PC-3 (cell line): ENCODE measurements around the gene EBP. TPM values are rescaled to one million over a fixed set of nuclear protein-coding genes. Genes with fewer than 3 reads are reported as not detected.

Experiments used
- ATAC-seq: fragments of 200-7000 bp; cut with Tn5 transposase; 2 replicates; pipeline ENCODE4 v1.9.1; 2020; ENCODE audit warnings: mild to moderate bottlenecking, moderate library complexity
- BruUV-seq: library from RNA; stranded (reverse); fragments of 400-500 nt; replicated peaks from 2 replicates; lab custom pipeline; 2021; lab: Mats Ljungman, UMichigan
- CTCF ChIA-PET: fragments of 300-600 bp; sonication (Branson Sonifier 250); formaldehyde crosslinking; loops from one replicate; lab custom pipeline; 2022; ENCODE audit warnings: antibody characterized with exemption; lab: Charles Lee
- POLR2A ChIA-PET: fragments of 300-600 bp; sonication (Branson Sonifier 250); formaldehyde crosslinking; loops from one replicate; lab custom pipeline; 2022; ENCODE audit warnings: antibody characterized with exemption; ENCODE audit not compliant: unreplicated experiment; lab: Charles Lee
- DNase-seq: peaks from one replicate; pipeline ENCODE4 v3.0.0-alpha.2; 2015
- H2AFZ ChIP-seq: fragments of 300-600 bp; sonication (generic); 2 replicates; pipeline ENCODE4 v1.6.0; 2016; ENCODE audit warnings: antibody characterized with exemption, low read length
- H3F3A ChIP-seq: fragments of 300-600 bp; sonication (generic); one replicate; pipeline ENCODE4 v1.6.0; 2017; ENCODE audit warnings: antibody characterized with exemption, low read length, control low read depth, mild to moderate bottlenecking; ENCODE audit not compliant: unreplicated experiment
- H3K27ac ChIP-seq: fragments of 300-600 bp; sonication (generic); 2 replicates; pipeline ENCODE4 v1.5.1; 2016; ENCODE audit warnings: mild to moderate bottlenecking, low read length
- H3K27me3 ChIP-seq: fragments of 300-600 bp; sonication (generic); 2 replicates; pipeline ENCODE4 v1.6.1; 2016; ENCODE audit warnings: low read length, mixed read lengths
- H3K36me3 ChIP-seq: fragments of 300-600 bp; sonication (generic); 2 replicates; pipeline ENCODE4 v1.6.1; 2016; ENCODE audit warnings: low read depth, mixed run types, low read length, mixed read lengths
- H3K4me1 ChIP-seq: fragments of 300-600 bp; sonication (generic); 2 replicates; pipeline ENCODE4 v1.5.1; 2016; ENCODE audit warnings: low read length; ENCODE audit not compliant: insufficient read depth
- H3K4me2 ChIP-seq: fragments of 300-600 bp; sonication (generic); 2 replicates; pipeline ENCODE4 v1.6.0; 2016; ENCODE audit warnings: low read length
- H3K4me3 ChIP-seq: fragments of 300-600 bp; sonication (generic); 2 replicates; pipeline ENCODE4 v1.5.1; 2016; ENCODE audit warnings: mild to moderate bottlenecking, low read length, mixed read lengths
- H3K79me2 ChIP-seq: fragments of 300-600 bp; sonication (generic); 2 replicates; pipeline ENCODE4 v1.6.1; 2017; ENCODE audit warnings: low read length, mixed read lengths
- H3K9ac ChIP-seq: fragments of 300-600 bp; sonication (generic); 2 replicates; pipeline ENCODE4 v1.6.0; 2016; ENCODE audit warnings: mild to moderate bottlenecking, low read length
- H3K9me2 ChIP-seq: fragments of 300-600 bp; sonication (generic); replicated peaks from 2 replicates; pipeline ENCODE4 v1.6.1; 2016; ENCODE audit warnings: mixed run types, low read length, mixed read lengths
- H3K9me3 ChIP-seq: fragments of 300-600 bp; sonication (generic); 2 replicates; pipeline ENCODE4 v1.6.1; 2016; ENCODE audit warnings: low read length, mixed read lengths
- H4K20me1 ChIP-seq: fragments of 300-600 bp; sonication (generic); 2 replicates; pipeline ENCODE4 v1.6.1; 2016; ENCODE audit warnings: low read length, mixed read lengths
- EZH2 ChIP-seq: fragments of 300-600 bp; sonication (generic); IDR thresholded peaks from one replicate; pipeline ENCODE4 v1.6.1; 2017; ENCODE audit warnings: antibody characterized with exemption, mild to moderate bottlenecking, low read length; ENCODE audit not compliant: unreplicated experiment
- EZH2phosphoT487 ChIP-seq: fragments of 300-600 bp; sonication (generic); IDR thresholded peaks from 2 replicates; pipeline ENCODE4 v1.6.1; 2018; ENCODE audit warnings: mild to moderate bottlenecking, antibody characterized with exemption, low read length, borderline replicate concordance
- intact Hi-C: fragments of 100-400 bp; cut with micrococcal nuclease; formaldehyde crosslinking; loops from 2 replicates; pipeline ENCODE4 v1.9.0; 2023
- total RNA-seq: library from RNA; depleted of rRNA; stranded (reverse); fragments of >200 nt; gene quantifications from 2 replicates; pipeline ENCODE4 v1.2.3, GENCODE V29; 2014
- TF ChIP-seq, protein P1 (sequence below): fragments of 300-600 bp; sonication (generic); conservative IDR thresholded peaks from 2 replicates; pipeline ENCODE4 v1.5.1; 2017; ENCODE audit warnings: antibody characterized with exemption, low read depth, mild to moderate bottlenecking, low read length

EBP gene
- total RNA-seq, 1 experiment from 2014 or later = 307 TPM

DNA sequence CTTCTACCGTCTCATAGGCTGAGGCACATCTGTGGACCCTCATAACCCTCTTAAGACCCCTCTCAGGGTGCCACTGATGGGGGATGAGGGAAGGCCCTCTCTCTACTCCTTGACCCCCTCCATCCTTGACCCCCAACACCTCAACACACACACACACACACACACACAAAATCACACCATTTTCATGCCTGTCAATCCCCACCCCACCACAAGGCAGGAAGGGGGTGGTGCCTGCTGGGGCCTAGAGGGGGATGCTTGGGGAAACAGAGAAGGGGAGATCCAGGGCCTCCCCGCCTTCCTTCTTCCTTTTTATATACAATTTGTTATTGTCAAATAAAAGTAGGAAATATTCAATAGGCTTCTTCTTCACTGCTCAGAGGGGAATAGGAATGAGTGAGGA is 1.2 kb upstream of the EBP start:
- intact Hi-C loops = no loop called here
- DNase-seq (no peak), ATAC-seq (no peak)
- Histone ChIP-seq H3K36me3 (peaks cover 12% of the 10 kb centered on the region), H3K27me3 (no peaks in the 10 kb centered on the region), H3K9me3 (no peaks in the 10 kb centered on the region), H3K9me2 (no peaks in the 10 kb centered on the region), H3K4me3 (no peak overlapping the region), H3K79me2 (peaks cover 31% of the 10 kb centered on the region), H3F3A (no peaks in the 10 kb centered on the region), H3K9ac (no peak overlapping the region), H2AFZ (no peak overlapping the region), H3K4me2 (no peak overlapping the region), H3K4me1 (peaks cover 6% of the 10 kb centered on the region), H4K20me1 (no peaks in the 10 kb centered on the region), H3K27ac (no peak overlapping the region)
- CTCF ChIA-PET = no interaction called here
- TF ChIP-seq EZH2 (no peak), EZH2phosphoT487 (no peak)
- TF ChIP-seq, protein P1, sequence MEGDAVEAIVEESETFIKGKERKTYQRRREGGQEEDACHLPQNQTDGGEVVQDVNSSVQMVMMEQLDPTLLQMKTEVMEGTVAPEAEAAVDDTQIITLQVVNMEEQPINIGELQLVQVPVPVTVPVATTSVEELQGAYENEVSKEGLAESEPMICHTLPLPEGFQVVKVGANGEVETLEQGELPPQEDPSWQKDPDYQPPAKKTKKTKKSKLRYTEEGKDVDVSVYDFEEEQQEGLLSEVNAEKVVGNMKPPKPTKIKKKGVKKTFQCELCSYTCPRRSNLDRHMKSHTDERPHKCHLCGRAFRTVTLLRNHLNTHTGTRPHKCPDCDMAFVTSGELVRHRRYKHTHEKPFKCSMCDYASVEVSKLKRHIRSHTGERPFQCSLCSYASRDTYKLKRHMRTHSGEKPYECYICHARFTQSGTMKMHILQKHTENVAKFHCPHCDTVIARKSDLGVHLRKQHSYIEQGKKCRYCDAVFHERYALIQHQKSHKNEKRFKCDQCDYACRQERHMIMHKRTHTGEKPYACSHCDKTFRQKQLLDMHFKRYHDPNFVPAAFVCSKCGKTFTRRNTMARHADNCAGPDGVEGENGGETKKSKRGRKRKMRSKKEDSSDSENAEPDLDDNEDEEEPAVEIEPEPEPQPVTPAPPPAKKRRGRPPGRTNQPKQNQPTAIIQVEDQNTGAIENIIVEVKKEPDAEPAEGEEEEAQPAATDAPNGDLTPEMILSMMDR = no peak
- no TSS peak for BruUV-seq
- POLR2A ChIA-PET = no interaction called here

DNA sequence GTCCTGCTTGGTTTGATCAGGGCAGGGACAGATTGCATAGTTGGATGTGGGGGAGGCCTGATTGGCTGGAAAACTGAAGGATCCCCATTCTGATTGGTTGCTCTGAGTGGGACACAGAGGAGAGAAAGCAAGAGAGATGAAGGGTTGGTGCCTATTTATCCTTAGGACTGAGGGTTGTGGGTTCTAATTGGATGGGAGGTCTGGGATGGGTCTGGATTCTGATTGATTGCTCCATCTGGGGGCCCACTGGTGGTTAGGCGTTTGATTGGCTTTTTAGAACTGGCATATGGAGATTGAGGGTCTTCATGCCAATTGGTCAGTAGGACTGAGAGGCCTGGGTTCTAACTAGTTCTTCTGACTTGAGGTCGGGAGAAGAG is 644 bp upstream of the EBP start:
- H3K4me3 ChIP-seq = peak overlapping the region; percentile 94
- no peak for DNase-seq
- H2AFZ ChIP-seq = peak overlapping the region; percentile 64
- H3K79me2 ChIP-seq = peaks cover 31% of the 10 kb centered on the region
- no peaks in the 10 kb centered on the region for H4K20me1 ChIP-seq
- H3K4me1 ChIP-seq = peaks cover 6% of the 10 kb centered on the region
- ChIA-PET POLR2A (no interaction called here), CTCF (no interaction called here)
- peaks cover 12% of the 10 kb centered on the region for H3K36me3 ChIP-seq
- TF ChIP-seq EZH2phosphoT487 (no peak), EZH2 (no peak)
- TF ChIP-seq, protein P1 = no peak
- no peak for ATAC-seq
- H3K9me3 ChIP-seq = no peaks in the 10 kb centered on the region
- TSS peak; percentile 79 for BruUV-seq
- no peaks in the 10 kb centered on the region for H3F3A ChIP-seq
- intact Hi-C loops = no loop called here
- H3K9me2 ChIP-seq = no peaks in the 10 kb centered on the region
- no peak overlapping the region; the same call in 1 of the 2 replicates for H3K27ac ChIP-seq
- peak overlapping the region; percentile 87; the same call in 1 of the 2 replicates for H3K9ac ChIP-seq
- peak overlapping the region; percentile 97 for H3K4me2 ChIP-seq
- no peaks in the 10 kb centered on the region for H3K27me3 ChIP-seq

DNA sequence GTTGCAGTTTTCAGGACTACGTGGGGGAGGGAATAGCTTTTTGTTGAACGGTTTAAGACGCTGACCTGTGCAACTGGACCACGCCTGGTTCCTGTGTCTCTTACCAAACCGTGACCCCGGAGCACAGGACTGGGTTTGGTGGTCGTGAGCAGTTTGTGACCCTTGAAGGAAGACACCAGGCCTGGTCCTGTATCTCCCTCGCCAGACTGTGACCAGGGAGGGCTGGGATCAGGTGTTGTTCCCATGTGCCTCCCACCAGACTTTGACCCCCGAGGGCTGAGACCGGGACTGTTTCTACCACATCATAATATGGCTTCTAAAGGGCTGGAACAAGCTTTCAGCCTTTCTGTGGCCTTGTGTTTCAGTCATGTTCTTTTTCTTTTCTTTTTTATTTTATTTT is 683 bp downstream of the EBP start:
- Histone ChIP-seq H3F3A (no peaks in the 10 kb centered on the region), H4K20me1 (no peaks in the 10 kb centered on the region), H3K9me3 (no peaks in the 10 kb centered on the region), H2AFZ (peak overlapping the region; percentile 64; the same call in 1 of the 2 replicates), H3K9me2 (no peaks in the 10 kb centered on the region), H3K27ac (peak overlapping the region; percentile 48), H3K4me1 (peaks cover 6% of the 10 kb centered on the region), H3K36me3 (peaks cover 26% of the 10 kb centered on the region), H3K27me3 (no peaks in the 10 kb centered on the region), H3K4me3 (peak overlapping the region; percentile 94), H3K4me2 (peak overlapping the region; percentile 97), H3K79me2 (peaks cover 31% of the 10 kb centered on the region), H3K9ac (peak overlapping the region; percentile 87)
- TSS peak; percentile 80 for BruUV-seq
- ATAC-seq (no peak), DNase-seq (no peak)
- POLR2A ChIA-PET = no interaction called here
- TF ChIP-seq EZH2 (no peak), EZH2phosphoT487 (no peak)
- TF ChIP-seq, protein P1 = no peak
- intact Hi-C loops = no loop called here
- CTCF ChIA-PET = interaction anchor here (0.6 kb wide), 1 partner anchor 773 kb away, joined by 5 read pairs; no protein-coding TSS in a partner anchor
